HG02678 (cell line): ENCODE data around the gene TMPRSS6.
A peak's percentile ranks its signal among the peaks of the same experiment; 100 is the strongest.

Experiments used
- ATAC-seq: cut with Tn5 transposase; IDR thresholded peaks from one replicate; pipeline ENCODE4 v1.9.1; 2021; ENCODE audit warnings: mild to moderate bottlenecking, moderate library complexity; ENCODE audit not compliant: unreplicated experiment

Gene TMPRSS6

DNA sequence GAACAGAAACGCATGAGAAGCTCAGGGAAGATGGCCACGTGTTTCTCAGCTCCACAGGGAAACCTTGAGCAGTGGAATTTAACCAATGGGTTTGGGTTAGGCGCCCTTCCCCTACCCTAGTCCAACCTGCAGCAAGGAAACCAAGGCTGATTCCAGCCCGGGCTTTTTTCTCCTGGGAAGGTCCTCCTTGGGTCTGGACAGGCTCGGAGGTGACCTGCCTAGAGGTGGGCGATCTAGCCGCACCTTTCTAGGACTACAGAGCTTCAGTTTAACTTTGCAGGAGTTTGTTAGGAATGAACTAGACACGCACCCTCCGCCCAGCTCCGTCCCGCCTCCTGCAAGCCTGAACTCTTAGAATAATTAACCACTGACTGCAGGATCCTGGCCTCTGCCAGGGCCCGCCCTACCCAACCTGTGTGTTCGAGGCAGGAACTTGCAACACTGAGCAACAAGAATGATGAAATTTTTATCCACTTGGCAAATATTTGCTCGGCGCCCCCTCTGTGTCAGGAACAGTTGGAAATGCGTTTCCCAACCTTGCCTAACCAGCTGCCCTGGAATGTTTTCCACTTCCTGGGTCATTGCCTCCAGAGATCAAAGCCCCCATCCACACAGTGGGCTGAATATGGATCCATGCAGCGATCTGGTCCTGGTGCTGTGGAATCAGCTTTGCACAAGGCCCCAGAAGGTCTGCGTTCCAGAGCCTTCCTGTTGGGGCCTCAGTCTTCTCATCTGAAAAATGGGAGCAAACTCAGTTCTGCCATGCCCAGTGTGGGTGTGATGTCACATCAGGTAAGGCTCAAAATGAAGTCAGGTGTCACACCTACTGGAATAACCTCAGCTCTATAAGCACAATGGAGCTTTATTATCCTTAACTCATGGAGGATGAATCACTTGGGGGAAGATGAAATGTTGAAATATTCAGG is 76.7 kb downstream of the TMPRSS6 start:
- ATAC-seq = no peak

GRCh38 chr22:37032134-37032534 is 77.4 kb downstream of the TMPRSS6 start:
- ATAC-seq = no peak

DNA sequence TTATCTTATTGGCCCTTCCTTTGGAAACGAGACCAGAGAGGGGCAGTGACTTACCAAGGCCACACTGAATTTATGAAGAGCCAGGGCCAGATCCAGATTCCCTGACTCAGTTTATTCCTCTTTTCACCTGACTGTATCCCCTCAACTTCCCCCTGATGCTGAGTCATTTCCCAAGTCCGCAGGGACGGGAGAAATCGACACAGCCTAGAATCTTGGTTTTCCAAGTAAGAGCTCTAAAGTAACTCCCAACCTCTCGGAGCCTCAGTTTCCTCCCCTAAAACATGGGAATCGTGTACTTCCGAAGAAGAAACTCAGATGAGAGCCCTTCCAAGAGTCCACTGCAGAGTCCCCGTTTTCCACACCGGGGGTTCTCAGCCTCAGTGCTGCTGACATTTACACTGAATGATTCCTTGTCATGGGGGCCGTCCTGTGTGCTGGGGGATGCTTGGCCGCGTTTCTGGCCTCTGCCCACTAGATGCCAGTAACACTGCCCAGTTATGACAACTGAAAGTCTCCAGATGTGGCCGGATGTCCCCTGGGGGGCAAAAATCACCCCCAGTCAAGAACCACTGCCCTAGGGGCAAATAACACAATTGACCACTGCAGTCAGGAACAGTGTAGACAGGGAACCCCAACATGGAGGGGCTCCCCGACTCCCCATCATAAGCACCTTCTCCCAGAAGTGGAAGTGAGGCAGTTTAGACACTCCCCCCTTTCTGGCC is 78.8 kb downstream of the TMPRSS6 start:
- no peak for ATAC-seq

DNA sequence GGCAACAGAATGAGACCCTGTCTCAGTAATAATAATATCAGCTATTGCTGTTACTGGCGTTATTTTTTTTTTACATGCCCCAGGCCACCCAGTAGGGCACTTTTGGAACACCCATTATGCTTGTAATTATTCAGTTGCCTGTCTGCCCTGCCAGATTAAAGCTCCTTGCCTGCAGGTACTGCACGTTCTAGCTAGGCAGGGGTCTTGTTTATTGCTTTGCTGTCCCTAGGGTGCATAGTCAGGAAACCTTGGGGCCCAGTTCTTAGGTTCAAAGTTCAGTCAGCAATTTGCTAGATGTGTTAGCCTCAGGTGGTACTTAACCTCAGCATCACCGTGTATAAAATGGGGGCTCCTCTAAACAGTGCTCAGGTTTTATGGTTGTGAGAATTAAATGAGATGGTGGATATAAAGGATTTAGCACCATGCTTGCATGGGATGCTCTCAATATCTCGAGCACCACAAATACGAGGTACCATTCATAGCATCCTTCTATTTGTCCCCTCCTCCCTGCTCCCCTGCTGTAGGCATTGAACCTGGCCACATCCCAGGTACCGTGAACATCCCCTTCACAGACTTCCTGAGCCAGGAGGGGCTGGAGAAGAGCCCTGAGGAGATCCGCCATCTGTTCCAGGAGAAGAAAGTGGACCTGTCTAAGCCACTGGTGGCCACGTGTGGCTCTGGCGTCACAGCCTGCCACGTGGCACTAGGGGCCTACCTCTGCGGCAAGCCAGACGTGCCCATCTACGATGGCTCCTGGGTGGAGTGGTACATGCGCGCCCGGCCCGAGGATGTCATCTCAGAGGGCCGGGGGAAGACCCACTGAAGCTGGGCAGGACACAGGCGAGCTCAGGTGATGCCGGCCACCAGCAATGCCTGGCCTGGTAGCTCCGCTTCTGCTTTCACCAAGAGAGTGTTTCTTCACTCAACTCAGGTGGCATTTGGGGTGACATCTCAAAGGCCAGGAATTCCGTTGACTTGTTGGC is 80.5 kb downstream of the TMPRSS6 start:
- ATAC-seq = no peak

- no peak for ATAC-seq
These were observed 82.0 kb downstream of the TMPRSS6 start for GRCh38 chr22:37027556-37027955.

DNA sequence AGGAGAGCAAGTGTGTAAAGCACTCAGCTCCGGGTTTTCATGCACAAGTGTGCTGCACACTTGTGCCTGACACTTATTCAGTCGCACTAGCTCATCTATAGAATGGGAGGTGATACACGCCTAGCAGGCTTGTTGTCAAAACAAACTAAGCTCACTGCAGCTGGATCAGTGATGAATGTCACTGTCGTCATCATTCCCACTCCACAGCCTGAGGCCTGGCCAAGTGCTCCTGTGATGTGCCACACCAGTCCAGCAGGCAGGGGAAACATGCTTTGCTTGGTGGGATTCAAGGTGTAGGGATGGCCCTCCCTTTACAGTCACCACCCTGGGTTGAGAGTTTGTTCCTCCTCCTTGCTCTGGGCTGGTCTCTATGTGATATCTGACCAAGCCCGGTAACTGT is 83.2 kb downstream of the TMPRSS6 start:
- ATAC-seq = no peak

DNA sequence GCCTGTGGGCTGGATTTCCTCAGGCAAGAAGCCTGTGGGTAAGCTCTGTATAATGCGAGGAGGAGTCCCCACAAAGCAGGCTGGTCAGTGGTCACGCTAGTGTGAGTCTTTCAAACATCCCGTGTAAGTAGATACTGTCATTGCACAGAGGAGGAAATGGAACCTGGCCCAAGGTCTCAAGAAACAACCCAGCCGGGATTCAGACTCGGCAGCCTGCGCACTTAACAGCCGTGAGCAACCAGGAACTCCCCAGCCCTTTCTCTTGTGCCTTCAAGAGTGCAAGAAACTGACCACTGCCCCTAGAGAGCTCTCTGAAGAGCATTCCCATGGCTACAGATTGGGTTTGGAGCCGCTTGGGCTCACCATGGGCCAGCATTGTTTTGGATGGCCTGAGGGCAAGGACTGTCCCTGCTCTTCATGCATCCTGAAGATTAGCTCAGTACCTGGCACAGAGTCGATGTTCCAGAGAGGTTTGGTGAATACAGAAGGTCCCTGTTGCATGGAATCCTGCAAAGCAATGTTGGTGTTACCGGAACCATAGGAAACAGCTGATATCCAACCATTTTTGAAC is 83.9 kb downstream of the TMPRSS6 start:
- ATAC-seq = no peak

DNA sequence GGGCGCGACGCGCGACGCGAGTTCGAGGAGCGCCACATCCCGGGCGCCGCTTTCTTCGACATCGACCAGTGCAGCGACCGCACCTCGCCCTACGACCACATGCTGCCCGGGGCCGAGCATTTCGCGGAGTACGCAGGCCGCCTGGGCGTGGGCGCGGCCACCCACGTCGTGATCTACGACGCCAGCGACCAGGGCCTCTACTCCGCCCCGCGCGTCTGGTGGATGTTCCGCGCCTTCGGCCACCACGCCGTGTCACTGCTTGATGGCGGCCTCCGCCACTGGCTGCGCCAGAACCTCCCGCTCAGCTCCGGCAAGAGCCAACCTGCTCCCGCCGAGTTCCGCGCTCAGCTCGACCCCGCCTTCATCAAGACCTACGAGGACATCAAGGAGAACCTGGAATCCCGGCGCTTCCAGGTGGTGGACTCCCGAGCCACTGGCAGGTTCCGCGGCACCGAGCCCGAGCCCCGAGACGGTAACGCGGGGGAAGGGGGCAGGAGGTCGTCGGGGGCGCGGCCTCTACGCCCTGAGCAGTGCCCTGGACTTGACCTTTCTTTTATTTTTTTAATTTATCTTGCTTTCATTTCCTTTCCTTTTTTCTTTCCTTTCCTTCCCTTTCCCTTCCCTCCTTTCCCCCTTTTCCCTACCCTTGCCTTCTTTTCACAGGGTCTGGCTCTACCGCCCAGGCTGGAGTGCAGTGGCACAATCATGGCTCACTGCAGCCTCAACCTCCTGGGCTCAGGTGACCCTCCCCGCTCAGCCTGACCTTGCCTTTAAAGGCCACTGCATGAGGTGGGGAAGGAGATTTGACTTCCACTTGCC is 85.0 kb downstream of the TMPRSS6 start:
- ATAC-seq = no peak

DNA sequence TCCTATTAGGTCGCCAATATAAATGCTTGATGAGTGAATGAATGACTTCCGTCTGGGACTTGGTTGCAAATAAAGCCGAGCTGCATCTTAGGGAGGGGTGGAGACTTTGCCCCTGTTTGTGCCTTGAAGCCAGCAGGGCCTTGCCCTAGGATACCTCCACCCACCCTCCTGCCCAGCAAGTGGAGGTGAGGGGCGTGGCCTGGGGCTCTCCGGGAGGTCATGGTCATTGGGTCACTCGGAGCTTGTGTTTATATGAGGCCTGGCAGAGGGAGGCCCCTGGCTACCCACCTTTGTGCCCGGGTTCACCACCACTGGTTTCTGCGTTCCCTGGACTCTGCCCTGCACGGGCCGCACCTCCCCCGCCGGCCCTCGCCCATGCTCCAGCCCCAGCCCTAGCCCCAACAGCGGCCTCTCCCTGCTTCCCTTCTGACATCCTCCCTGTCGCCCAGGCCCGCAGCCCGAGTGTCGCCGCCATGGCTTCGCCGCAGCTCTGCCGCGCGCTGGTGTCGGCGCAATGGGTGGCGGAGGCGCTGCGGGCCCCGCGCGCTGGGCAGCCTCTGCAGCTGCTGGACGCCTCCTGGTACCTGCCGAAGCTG is 85.7 kb downstream of the TMPRSS6 start:
- ATAC-seq = no peak

- no peak for ATAC-seq
These were observed 86.8 kb downstream of the TMPRSS6 start for GRCh38 chr22:37022483-37023337.

DNA sequence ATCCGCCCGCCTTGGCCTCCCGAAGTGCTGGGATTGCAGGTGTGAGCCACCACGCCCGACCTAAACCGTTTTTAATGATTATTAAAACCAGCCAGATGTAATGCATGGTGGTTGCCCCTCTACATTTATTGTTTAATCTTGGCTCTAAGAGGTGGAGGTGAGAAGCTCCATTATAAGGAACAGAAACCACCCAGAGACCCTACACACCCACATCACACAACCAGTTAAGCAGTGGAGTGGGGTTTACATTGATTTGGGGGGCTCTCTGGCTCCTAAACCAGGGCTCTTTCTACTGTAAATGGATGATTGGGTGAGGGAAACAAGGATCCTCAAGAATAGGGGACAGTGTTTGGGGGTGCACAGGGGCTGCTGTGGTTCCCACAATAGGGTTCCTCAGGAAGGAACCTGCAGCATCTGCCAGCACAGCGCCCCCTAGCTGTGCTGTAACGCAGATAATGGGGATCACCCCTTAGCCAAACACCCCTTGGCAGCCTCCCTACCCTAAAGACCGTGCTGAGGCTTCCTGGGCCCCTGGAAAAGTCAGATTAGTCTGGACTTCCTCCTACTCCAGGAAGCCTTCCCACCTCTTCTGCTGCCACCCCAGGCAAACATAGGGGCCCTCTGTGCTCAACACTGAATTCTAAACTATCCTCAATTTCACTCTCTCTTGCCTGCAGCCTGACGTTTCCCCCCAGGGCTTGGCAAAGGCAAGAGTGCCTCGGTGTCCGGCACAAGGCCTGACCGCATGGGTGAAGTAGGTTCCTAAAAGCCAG is 87.6 kb downstream of the TMPRSS6 start:
- no peak for ATAC-seq

DNA sequence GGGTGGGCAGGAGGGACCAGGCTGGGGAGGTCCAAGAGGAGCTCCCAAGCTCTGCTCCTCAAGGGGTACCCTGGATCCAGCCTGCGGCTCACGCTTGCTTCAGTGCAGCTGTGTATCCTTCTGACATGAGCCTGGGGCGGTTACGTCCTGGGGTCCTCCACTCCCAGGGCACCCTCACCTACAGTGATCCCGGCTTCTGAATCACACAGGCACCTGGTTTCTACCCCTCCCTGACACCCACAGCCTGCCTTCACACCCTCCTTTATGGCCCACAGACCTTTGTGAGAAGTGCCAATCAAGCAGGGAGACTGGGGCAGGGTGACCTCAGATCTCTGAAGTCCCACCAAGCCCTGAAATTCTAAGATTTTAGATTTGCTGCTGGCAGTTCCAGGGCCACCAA is 88.5 kb downstream of the TMPRSS6 start:
- ATAC-seq = no peak

DNA sequence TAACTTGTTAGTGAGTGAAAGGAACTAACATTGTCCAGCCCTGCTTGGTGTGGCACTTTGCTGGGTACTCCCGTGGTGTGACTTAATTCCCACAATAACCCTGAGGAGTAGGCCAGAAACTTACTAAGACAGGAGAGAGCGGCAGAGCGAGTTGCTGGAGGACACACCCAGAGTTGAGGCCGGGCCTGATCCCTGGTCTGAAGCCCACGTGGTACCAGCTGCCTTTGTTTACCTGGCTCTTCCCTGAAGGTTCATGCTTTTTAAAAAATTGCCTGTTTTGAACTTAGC is 89.4 kb downstream of the TMPRSS6 start:
- no peak for ATAC-seq

DNA sequence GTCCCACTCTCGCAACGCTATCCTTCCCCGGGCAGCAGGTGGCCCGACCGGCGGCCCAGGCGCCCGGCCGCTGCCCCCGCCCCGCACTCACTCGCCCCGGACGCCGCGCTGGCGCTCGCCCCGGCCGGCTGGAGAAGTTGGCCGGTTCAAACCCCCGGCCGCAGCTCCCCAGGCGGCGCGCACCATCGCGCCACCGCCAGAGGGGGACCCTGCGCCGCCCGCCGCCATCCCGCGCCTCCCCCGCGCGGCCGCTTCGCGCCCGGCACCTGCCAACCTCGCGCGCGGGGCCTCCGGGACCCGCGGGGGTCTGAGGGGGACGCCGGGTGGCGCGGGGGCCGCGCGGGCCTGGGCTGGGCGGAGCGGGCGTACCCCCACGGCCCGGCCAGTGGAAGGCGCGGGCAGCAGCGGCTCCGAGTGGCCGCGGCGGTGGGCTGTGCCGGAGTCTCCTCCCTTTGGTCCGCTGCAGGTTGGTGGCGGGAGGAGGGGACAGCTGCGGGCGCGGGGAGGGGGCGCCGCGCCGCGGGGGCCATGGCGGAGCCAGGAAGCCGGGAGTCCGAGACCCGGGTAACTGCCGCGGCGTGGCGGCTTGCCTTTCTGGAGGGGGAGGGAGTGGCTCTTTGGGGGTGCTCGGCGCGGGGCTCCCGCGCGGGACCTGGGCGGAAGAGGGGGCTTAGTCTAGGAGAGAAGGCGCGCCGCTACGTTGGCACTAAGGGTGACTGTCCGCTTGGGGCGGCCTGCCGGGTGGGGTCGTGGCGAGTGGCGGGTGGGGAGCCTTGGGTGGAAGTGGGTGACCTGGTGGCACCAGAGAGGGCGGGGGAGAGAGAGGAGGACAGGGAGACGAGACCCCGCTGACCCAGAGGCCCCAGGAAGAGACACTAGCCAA is 90.0 kb downstream of the TMPRSS6 start, which contains the start of the genes MPST and TST:
TSS of gene MPST (plus strand) at position 434 of the 883 bp plus-strand sequence. CDS start at position 529, 95 bp downstream.
TSS of gene TST (minus strand) at position 139 of the 883 bp plus-strand sequence. CDS start 715 bp downstream, outside the sequence.
- peak; percentile 76 for ATAC-seq

GRCh38 chr22:37018815-37019308 is 90.7 kb downstream of the TMPRSS6 start:
- peak; percentile 18 for ATAC-seq

GRCh38 chr22:37018086-37018814 is 91.3 kb downstream of the TMPRSS6 start:
- no peak for ATAC-seq
